ENCODE results near the gene PITX3. TPM values are rescaled to one million over a fixed set of nuclear protein-coding genes. Genes with fewer than 3 reads are reported as not detected.

The PITX3 gene
- total RNA-seq, 4 donors from 2014 or later = not detected

GRCh38 chr10:102261842-102262241 lies 20.5 kb upstream of the PITX3 start:
- TF ChIP-seq CTCF (IDR thresholded peaks at IDR 0.05; ENCODE audit: low read depth) = no peak

- TF ChIP-seq CTCF (IDR thresholded peaks at IDR 0.05; ENCODE audit: low read depth) = no peak
Measured at GRCh38 chr10:102261196-102261595, 19.9 kb upstream of the PITX3 start.

- TF ChIP-seq CTCF (IDR thresholded peaks at IDR 0.05; ENCODE audit: low read depth) = no peak
Measured at GRCh38 chr10:102255404-102255803, 14.1 kb upstream of the PITX3 start.

GRCh38 chr10:102254426-102254825 lies 13.1 kb upstream of the PITX3 start:
- TF ChIP-seq CTCF (IDR thresholded peaks at IDR 0.05; ENCODE audit: low read depth) = no peak

- no peak for TF ChIP-seq CTCF (IDR thresholded peaks at IDR 0.05; ENCODE audit: low read depth)
Measured at GRCh38 chr10:102247734-102248133, 6.4 kb upstream of the PITX3 start.

- no peak for TF ChIP-seq CTCF (IDR thresholded peaks at IDR 0.05; ENCODE audit: low read depth)
Measured at GRCh38 chr10:102246261-102246660, 4.9 kb upstream of the PITX3 start.

- no peak for TF ChIP-seq CTCF (IDR thresholded peaks at IDR 0.05; ENCODE audit: low read depth)
Measured at GRCh38 chr10:102245932-102246251, 4.6 kb upstream of the PITX3 start.
